ENCODE measurements around the gene HIVEP1.
"Not testable (repeated sequence)": the region's sequence is repeated elsewhere in the genome, so short reads cannot be mapped to it uniquely, and the experiment has no call there.

The HIVEP1 gene

GRCh38 chr6:12094689-12095088 lies 82.6 kb downstream of the HIVEP1 start:
- no peak for DNase-seq

GRCh38 chr6:12096342-12096741 lies 84.2 kb downstream of the HIVEP1 start:
- no peak for DNase-seq

GRCh38 chr6:12097791-12098190 lies 85.7 kb downstream of the HIVEP1 start:
- no peak for DNase-seq

- DNase-seq = no peak
Observed at GRCh38 chr6:12099623-12100338, 87.7 kb downstream of the HIVEP1 start.

GRCh38 chr6:12101048-12101447 lies 88.9 kb downstream of the HIVEP1 start:
- DNase-seq = no peak

GRCh38 chr6:12101653-12102312 lies 89.7 kb downstream of the HIVEP1 start:
- DNase-seq = no peak

GRCh38 chr6:12102350-12102749 lies 90.2 kb downstream of the HIVEP1 start:
- no peak for DNase-seq

GRCh38 chr6:12103158-12103557 lies 91.0 kb downstream of the HIVEP1 start:
- DNase-seq = no peak

GRCh38 chr6:12105271-12105670 lies 93.2 kb downstream of the HIVEP1 start:
- DNase-seq = no peak

GRCh38 chr6:12108376-12108775 lies 96.3 kb downstream of the HIVEP1 start:
- not testable (repeated sequence) for DNase-seq

- DNase-seq = no peak
Observed at GRCh38 chr6:12110523-12111362, 98.6 kb downstream of the HIVEP1 start.

GRCh38 chr6:12111363-12111670 lies 99.2 kb downstream of the HIVEP1 start:
- no peak for DNase-seq

GRCh38 chr6:12112540-12113189 lies 100.6 kb downstream of the HIVEP1 start:
- DNase-seq = no peak

GRCh38 chr6:12113190-12113577 lies 101.1 kb downstream of the HIVEP1 start:
- DNase-seq = no peak

GRCh38 chr6:12114055-12114503 lies 102.0 kb downstream of the HIVEP1 start:
- no peak for DNase-seq

GRCh38 chr6:12115001-12115400 lies 102.9 kb downstream of the HIVEP1 start:
- no peak for DNase-seq

- DNase-seq = no peak
Observed at GRCh38 chr6:12115492-12115891, 103.4 kb downstream of the HIVEP1 start.

- DNase-seq = no peak
Observed at GRCh38 chr6:12116264-12116800, 104.2 kb downstream of the HIVEP1 start.

GRCh38 chr6:12116978-12117377 lies 104.9 kb downstream of the HIVEP1 start:
- DNase-seq = no peak

GRCh38 chr6:12118607-12119006 lies 106.5 kb downstream of the HIVEP1 start:
- no peak for DNase-seq

- peak; percentile 20 for DNase-seq
Observed at GRCh38 chr6:12119085-12119588, 107.0 kb downstream of the HIVEP1 start.

- no peak for DNase-seq
Observed at GRCh38 chr6:12125396-12125795, 113.3 kb downstream of the HIVEP1 start.

GRCh38 chr6:12126051-12126450 lies 113.9 kb downstream of the HIVEP1 start:
- no peak for DNase-seq

All from activated gamma-delta T cell treated with Interleukin-2 at 50 U/mL for 16 hours (primary cell).